ENCODE results near the gene RAB35. TPM values are rescaled to one million over a fixed set of nuclear protein-coding genes. Genes with fewer than 3 reads are reported as not detected.
A peak's percentile ranks its signal among the peaks of the same experiment; 100 is the strongest.

The RAB35 gene
- total RNA-seq, 1 donor from 2014 or later: 62.4 TPM

DNA sequence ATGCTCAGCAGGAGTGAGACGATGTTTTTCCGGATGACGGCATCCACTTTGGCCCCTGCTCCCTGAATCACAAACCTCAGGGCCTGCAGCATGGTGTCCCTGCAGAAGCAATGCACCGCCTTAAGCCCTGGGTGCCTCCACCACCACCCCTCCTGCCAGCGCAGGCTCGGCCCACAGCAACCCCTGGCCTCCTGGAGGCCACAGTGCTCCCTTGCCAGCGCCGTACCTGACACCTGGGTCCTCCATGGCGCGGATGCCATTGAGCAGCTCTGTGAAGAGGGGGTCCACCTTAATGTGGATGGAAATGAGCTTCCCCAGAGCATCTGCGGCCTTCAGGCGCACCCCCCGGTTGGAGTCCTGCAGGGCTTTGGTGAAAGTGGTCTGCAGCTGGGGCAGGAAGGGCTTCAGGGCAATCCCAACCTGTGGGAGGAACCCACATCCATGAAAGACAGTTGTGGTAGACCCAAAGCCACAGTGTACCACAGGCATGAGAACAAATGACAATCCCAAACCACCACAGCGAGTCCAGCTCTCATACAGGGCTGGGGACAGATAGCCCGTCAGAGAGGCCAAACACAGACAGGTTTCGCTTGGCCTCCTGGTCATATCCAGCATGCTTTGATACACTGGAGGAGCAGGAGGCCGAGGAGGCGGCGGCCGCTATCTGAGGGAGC is 17.9 kb upstream of the RAB35 start:
- DNase-seq (ENCODE audit: low spot score): no peak

GRCh38 chr12:120132863-120133385 is 16.4 kb upstream of the RAB35 start:
- DNase-seq (ENCODE audit: low spot score): no peak

- DNase-seq (ENCODE audit: low spot score): no peak
Measured at GRCh38 chr12:120132054-120132836, 15.7 kb upstream of the RAB35 start.

DNA sequence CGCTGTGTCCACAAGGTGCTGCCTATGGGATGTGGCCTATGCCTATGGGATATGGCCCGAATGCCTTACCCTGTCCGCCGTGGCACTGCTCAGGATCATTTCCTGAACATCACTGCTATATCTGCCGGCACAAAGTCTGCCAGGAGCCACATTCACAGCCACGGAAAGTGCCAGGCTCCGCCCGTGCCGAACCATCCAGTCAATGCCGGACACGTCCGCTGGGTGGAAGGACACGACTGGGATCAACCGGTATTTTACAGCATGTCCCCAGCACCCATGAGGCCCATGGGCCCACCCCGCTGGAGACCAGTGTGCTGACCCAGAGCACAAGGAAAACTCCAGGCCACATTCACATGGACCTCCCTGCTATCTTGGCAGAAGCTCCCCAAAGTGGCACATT is 14.6 kb upstream of the RAB35 start:
- DNase-seq (ENCODE audit: low spot score): no peak

DNA sequence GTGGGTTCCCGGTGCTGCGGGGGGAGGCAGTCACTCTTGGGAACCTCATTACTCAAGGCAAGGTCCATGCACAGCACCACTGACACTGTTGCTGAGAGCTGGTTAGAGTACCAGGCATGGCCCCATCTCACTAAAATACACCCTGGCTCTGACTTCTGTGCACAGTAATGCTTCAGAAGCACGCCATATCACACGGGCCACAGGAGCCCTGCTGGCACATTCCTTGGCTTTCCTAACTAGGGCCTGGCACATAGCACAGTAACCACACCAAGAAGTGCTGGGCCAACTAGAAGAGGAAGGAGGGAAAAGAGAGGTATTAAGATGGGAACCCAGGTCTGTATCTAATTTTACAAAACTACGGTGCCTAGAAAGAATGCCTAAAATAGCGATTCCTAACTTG is 13.5 kb upstream of the RAB35 start:
- DNase-seq (ENCODE audit: low spot score): no peak

DNA sequence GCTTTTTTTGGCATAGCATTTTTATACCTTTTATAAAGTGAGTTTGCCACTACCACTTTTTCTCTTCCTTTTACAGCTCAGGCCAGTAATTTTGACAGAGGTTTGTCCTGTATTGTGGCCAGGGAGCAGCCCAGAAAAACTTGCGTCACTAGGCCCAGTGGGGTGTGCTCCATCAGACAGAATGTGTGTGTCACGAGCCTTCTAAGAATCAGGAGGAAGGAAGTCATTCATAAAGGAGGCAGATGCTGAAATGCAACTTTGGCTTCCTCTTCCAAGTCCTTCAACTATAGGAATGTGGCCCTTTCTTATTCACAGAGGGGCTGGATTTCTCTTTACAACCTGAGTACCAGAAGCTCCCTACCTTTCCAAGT is 10.1 kb upstream of the RAB35 start:
- no peak for DNase-seq (ENCODE audit: low spot score)

- DNase-seq (ENCODE audit: low spot score): no peak
Measured at GRCh38 chr12:120125792-120126634, 9.5 kb upstream of the RAB35 start.

DNA sequence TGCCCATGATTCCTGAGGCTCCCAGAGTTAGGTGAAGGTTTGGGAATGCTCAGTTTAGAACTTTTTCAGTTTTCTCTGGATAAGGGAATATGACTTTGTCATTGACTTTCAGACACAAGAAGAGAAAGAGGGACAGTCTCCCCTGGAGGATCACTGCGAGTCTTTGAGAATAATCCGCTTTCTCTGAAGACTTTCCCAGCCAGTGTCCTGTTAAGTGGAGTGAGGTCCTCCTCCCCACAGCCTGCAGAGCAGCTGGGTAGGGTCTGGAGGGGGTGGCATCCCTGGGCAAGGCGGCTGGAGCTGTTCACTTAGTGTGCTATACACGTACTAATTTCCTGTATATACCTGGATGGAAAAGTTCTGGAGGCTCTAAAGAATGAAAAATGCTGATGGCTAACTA is 8.5 kb upstream of the RAB35 start:
- DNase-seq (ENCODE audit: low spot score): no peak

GRCh38 chr12:120121766-120122293 is 5.3 kb upstream of the RAB35 start:
- no peak for DNase-seq (ENCODE audit: low spot score)

- no peak for DNase-seq (ENCODE audit: low spot score)
Measured at GRCh38 chr12:120121343-120121742, 4.8 kb upstream of the RAB35 start.

DNA sequence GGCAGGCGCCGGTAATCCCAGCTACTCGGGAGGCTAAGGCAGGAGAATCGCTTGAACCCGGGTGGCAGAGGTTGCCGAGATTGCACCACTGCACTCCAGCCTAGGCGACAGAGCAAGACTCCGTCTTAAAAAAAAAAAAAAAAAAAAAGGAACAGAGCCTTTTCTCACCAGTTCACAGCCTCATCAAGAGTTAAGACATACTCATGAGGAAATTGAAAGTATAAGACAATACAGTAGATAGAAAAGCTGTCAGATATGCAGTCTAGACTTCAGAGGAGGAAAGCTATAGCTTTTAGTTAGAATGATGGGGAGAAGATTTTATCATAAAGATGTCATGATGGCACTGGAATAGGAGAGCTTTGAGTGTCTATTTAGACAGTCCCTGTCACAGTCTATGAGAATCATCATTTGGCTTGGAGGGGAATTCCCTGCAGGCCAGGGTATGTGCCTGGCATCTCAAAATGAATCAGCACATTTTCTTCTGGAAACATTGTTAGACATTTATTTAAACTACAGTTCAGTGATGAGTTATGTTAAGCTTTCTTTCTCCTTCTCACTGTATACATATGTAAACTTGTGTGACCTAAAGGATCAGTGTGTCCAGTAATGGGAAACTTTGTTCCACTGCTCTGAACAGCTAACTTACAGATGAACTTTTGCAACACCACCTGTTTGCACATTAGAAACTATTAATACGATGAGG is 2.9 kb upstream of the RAB35 start:
- DNase-seq (ENCODE audit: low spot score): no peak

- DNase-seq (ENCODE audit: low spot score): no peak
Measured at GRCh38 chr12:120118321-120119061, 1.9 kb upstream of the RAB35 start.

DNA sequence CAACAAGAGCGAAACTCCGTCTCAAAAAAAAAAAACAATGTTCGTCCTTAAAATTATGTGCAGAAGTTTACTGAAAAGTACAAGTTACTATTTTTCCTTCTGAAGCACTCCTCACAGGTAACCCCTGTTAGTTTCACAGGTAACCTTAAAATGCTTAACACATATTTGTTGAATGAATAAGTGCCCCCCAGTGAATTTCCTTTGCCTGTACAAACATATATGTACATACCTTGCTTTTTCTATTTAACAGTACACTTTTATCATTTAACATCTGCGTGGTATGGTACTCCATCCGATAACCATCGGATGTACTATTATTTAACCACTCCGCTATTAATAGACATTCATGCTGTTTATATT is 1.4 kb upstream of the RAB35 start:
- no peak for DNase-seq (ENCODE audit: low spot score)

GRCh38 chr12:120116792-120117651 is 469 bp upstream of the RAB35 start:
- peak; percentile 98 for DNase-seq (ENCODE audit: low spot score)

- no peak for DNase-seq (ENCODE audit: low spot score)
Measured at GRCh38 chr12:120115692-120116440, 687 bp downstream of the RAB35 start.

- no peak for DNase-seq (ENCODE audit: low spot score)
Measured at GRCh38 chr12:120115066-120115465, 1.5 kb downstream of the RAB35 start.

GRCh38 chr12:120110550-120111501 is 5.7 kb downstream of the RAB35 start:
- no peak for DNase-seq (ENCODE audit: low spot score)
